GM21619 (cell line): ENCODE measurements around the gene LONP2.
A peak's percentile ranks its signal among the peaks of the same experiment; 100 is the strongest.
"Not testable (repeated sequence)": the region's sequence is repeated elsewhere in the genome, so short reads cannot be mapped to it uniquely, and the experiment has no call there.

Experiments
- ATAC-seq: cut with Tn5 transposase; IDR thresholded peaks from one replicate; pipeline ENCODE4 v1.9.1; 2021; ENCODE audit not compliant: unreplicated experiment

LONP2 gene

DNA sequence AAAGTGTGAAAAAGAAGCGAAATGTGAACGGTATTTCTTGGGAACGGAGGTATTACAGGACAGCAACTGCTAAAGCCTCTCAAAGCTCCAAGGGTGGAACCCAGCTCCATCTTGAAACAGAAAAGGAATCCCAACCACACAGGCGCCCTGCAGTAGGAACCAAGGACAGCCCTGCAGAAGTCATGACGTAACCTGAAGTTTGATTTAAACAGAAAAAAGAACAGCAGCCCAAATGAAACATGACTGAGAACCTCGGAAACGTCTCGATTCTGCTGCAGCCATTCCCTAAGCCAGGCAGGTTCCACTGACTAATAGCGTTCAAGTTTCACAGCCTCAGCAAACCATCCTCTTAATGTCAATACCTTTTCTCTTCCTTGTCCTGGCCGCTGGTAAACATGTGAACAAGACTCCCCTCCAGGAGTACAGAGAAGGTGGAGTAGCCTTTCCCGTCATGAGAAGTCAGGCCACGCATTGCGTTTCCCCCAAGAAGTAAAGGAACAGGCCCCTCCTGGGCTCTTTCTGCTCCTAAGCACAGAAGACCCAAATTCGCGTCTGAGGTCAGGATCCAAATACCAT is 121.0 kb downstream of the LONP2 start:
- ATAC-seq = no peak

DNA sequence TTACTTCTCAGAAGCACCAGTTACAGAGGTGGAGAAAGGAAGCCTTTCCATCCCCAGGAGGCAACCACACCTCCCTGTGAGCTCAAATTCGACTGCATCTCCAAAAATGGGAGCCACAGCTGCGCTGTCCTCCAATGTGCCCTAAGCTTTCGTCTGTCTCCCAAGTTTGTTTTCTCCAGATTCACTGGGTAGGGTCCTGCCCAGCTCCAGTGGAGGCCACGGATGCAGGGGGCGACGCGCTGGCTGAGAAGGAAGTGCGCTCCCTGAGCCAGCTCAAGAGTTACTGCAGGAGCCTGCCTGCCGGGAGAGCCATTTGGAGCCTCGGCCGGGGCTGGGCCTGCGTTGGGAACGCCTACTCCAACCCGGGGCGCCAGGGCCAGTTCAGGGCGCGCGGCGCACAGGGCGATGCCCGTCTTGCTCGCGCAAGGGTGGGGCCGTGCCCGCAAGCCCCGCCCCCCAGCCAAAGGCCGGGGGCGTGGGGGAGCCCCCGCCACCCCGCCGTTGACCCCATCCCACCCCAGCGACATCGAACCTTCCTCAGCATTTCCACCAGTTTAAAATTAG is 121.6 kb downstream of the LONP2 start:
- peak; percentile 86 for ATAC-seq

DNA sequence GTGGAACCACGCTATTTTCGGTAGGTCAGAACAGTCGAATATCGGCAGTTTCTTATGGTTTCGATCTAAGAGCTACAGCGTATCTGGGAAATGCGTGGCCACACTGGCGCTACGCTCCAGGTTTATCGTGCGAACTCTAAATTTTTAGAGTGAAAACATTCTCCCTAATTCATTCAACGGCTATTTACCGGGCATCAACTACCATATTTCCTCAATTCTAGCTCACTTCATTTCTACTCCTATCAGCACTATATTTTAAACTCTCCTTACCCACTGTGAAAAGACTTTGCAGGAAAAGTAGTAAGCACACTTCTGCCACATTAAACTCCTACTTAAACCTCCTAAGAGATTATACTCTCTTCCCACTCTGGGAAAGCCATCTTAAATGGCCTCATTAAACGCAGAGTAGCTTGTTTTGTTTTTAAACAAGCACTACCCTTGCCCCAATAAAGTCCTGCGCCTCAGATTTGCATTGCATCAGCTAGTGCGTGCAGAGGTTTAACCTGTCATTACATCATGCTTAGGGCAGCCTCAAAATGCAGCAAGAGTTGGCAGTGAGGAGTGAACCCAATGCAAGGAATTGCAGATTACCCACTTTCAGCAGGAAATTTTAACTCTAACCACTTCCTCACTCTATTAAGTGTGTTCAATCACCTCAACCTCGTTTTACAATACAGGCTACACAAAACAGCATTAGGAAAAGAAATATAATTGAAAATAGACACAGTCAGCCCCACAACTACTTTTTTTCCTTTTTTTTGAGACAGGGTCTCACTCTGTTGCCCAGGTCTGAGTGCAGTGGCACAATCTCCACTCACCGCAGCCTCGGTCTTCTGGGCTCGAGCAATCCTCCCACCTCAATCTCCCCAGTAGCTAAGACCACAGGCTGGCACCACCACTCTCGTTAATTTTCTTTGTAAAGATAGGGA is 122.3 kb downstream of the LONP2 start:
- peak; percentile 56 for ATAC-seq

DNA sequence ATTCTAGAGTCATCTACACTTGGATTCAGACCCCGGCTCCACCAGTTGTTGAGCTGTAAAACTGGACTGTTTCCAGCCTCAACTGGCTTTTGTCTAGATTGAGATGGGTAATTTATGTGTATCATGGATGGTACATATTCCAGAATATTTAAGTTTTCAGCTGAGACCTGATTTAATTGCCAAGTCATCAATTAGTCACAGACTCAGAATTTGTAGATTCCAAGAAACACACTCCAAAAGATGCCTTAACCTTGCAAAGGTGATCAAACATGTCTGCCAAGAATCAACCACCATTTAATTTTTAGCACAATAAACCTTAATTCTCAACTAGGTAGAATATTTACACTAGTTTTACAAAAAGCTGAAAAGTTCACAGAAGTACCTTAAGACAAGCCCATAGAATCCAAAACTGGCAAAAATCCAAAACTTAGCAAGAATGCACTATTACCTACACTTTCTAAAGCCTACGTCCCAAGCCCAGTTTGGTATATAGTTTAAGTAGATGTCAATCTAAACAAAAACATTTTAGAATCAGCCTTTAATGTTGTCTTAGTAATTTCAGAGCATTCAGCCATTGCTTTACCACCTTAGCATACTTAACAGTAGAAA is 123.4 kb downstream of the LONP2 start:
- ATAC-seq = no peak

DNA sequence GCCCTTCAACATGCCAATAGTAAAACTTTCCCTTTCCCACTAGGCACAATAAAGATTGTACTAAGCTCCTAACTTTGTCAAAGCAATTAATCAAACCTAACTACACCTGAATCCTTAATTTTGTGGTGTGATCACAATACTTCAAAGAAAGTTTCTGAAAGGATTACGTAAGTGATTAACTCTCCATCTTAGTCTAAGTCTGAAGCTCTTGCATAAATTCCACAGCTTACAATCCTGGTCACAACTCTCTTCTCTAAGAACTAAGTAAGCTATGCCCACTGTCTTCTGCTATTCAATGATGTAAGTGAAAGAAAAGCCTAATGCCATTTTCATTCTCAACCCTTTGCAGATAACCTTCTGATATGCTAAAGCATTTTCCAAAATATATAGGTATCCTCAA is 125.7 kb downstream of the LONP2 start:
- ATAC-seq = no peak

DNA sequence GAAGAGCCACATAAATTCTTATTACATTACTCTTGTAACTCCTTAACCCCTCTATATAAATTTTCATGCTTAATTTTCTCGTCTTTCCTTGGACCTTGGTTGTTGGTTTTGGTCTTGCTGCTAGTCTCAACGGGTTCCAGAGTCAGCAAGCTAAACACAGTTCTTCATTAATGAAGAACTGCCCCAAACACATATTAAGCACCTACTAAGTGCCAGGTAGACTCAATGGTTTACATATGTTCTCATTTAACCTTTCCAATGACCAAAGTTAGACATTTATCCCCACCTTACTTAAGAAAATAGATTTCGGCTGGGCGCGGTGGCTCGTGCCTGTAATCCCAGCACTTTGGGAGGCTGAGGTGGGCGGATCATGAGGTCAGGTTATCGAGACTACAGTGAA is 126.1 kb downstream of the LONP2 start:
- ATAC-seq = no peak

DNA sequence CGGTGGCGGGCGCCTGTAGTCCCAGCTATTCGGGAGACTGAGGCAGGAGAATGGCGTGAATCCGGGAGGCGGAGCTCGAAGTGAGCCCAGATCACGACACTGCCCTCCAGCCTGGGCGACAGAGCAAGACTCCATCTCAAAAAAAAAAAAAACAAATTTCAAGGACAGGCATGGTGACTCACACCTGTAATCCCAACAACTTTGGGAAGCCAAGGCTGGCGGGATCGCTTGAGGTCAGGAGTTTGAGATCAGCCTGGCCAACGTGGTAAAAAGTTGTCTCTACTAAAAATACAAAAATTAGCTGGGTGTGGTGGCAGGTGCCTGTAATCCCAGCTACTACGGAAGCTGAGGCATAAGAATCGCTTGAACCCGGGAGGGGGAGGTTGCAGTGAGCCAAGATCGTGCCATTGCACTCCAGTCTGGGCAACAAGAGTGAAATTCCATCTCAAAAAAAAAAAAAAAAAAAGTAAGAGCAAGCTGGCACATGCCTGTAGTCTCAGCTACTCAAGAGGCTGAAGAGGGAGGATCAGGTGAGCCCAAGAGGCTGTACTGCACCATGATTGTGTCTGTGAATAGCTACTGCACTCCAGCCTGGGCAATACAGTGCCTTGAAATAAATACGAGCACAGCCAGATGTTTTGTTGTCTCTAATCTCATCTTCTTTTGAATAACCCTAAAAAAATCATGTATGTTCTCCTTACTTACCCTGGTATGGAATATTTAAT is 126.7 kb downstream of the LONP2 start:
- not testable (repeated sequence) for ATAC-seq

DNA sequence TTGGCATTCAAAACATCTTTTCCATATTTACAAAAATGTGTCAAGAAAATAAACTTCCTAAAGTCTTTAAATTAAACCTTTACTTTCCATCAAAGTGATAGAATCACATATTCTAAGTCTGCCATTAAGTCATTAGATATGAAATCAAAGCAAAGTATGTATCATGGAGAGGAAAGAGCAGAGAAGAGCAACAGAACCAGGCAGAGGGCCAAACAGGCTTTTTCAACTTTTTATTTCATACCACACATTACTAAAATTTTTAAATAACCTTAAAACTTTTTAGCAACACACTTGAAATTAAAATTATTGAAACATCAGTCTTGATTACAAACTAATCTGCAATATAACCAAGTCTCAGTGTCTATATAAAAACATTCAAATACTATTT is 127.3 kb downstream of the LONP2 start:
- no peak for ATAC-seq

DNA sequence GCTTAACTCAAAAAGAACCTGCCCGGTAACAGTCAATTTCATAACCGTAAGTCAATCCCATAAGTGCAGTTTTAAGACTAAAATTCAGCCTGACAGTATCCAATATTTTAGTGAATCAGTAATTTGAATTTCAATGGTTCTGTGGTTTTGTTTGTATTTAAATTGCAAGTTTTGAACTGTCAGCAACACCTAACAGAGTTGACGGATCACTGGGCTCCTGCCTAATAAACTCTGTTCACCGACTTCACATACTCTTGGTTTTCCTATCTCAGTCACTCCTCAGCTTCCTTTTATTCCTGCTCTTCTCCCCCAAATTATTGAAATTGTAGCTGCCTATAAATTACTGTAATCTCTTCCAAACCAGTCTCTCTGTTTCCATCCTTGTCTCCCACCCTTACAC is 128.6 kb downstream of the LONP2 start:
- ATAC-seq = no peak

DNA sequence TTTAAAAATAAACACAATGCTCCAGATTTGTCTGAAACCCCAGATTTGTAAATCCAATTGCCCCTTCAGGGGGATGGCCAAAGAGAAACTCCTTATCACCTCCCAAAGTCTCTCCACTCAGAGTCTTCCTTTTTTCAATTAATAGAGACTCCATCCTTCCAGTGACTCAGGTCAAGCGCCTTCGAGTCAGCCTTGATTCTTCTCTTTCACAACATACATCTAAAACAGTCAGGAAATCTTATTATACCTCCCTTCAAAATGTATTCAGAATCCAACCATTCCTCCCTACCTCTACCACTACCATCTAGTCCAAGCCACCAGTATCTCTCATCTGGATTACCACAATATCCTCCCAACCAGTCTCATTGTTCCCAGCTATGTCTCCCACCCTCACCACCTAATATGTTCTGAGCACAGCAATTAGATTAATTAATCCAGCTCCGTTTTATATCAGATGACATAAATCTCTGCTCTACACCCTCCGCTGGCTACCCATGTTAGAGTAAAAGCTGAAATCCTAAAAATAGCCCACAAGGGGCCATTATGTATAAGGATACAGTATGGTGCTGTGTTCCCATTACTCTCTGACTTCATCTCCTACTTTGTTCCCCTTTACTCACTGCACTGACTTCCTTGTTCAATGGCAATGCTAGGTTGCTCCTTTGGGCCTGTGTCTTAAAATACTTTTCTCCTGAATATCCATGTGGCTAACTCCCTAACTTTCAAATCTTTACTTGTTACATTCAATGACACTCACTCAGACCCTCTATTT is 129.3 kb downstream of the LONP2 start:
- no peak for ATAC-seq

DNA sequence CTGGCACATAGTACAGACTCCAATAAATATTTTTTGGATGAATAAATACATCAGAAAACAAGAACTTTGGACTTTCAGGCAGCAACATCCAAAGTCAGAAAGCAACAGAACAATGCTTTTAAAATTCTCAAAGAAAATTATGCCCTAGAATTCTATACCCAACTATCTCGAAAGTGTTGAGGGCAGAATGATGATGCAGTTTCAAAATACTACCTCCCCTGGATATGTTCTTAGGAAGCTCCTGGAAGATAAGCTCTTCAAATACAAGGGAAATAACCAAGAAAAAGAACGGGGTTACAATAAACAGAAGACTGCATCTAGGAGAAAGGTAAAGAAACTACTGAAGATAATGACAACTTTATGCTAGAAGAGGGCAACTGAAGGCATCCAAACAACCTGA is 130.2 kb downstream of the LONP2 start:
- ATAC-seq = no peak

DNA sequence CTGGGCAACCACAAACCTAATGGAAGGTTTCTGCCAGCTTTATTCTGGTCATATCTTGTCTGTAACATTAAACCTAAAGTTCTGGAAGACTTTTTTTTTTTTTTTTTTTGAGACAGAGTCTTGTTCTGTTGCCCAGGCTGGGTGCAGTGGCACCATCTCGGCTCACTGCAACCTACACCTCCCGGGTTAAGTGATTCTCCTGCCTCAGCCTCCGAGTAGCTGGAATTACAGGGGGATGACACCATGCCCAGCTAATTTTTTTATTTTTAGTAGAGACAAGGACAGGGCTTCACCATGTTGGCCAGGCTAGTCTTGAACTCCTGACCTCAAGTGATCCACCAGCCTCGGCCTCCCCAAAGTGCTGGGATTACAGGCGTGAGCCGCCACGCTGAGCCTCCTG is 133.2 kb downstream of the LONP2 start:
- ATAC-seq = not testable (repeated sequence)

DNA sequence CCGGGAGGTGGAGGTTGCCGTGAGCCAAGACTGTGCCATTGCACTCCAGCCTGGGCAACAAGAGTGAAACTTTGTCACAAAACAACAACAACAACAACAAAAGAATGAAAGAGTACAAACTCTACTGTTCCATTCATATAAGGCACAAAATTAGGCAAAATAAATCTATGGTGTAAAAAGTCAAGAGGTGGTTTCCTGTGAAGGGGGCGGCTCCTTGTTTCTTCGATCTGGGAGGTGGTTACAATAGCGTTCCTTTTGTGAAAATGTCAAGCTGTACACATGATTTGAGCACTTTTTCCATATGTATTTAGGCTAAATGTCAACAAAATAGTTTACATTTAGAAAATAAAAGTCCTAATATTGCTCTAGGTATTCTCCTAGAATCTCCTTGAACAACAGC is 134.2 kb downstream of the LONP2 start:
- no peak for ATAC-seq

DNA sequence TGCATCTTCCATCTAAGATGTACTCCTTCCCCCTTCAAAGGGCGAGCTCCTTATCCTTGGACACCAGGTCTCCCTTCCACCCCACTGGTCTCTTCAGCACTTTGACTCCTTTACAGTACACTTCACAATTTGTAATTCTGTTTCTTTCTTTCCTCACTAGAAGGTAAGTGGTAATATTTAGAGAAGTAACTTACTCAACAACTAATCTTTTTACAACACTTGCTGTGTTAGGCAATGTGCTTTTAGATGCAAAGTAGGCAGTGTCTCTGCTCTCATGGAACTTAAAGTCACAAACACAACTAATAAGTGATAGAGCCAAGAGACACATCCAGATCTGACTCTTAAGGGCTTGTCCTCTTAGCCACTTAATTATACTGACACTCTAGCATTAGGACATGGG is 134.7 kb downstream of the LONP2 start:
- no peak for ATAC-seq

DNA sequence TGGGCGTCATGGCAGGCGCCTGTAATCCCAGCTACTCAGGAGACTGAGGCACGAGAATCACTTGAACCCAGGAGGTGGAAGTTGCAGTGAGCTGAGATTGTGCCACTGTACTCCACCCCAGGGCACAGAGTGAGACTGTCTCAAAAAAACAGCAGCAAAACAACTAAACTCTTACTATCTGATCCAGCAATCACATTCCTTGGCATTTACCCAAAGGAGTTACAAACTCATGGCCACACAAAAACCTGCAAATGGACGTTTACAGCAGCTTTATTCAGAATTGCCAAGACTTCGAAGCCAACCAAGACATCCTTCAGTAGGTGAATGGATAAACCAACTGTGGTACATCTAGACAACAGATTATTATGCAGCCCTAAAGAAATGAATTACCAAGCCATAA is 137.1 kb downstream of the LONP2 start:
- ATAC-seq = no peak

DNA sequence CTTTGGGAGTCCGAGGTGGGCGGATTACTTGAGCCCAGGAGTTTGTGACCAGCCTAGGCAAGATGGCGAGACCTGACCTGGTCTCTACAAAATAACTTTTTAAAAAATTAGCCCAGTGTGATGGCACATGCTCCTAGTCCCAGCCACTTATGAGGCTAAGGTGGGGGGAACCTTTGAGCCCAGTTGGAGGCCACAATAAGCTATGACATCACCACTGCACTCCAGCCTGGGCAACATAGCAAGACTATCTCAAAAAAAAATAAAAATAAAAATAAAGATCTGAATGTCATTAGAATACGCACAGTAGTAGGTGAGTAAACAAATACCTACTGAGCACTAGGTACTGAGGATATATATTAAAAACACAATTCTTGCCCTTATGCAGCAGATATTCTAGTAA is 138.0 kb downstream of the LONP2 start:
- ATAC-seq = no peak

DNA sequence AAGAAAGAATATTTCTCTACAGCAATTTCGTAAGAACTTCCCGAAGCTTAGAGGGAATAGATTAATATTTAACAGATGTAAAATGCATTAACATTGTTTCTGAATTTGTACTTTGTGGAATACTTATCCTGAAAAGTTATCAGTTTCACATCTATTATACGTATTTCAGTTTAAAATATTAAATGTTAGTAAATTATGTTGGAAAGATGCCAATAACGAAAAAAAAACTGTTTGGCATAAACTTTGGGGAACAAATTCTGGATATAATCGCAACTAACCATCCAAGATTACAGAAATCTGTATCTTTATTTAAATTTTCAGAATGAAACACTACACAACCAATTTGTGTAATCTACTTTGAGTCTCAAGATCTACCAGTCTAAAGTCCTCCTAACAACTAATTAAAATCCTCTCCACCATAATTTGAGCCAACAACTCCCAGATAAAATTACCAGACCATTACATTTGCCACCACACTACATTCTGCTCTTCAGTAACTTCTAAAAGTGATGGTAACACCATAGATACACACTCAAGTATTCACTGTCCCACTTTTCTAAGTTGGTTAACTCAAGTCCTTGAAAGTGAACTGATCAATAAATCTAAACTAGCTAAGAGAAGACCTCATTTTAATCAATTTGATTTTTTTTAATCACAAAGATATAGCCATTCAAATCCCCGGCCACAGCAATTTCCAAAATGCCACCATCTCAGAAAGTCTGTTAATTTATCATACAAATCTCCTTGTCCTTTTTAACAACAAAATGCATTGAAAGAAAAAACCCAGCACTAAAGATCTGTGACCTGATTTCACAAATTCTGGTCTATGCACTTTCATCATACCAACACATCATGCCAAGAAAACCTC is 139.1 kb downstream of the LONP2 start:
- ATAC-seq = no peak

DNA sequence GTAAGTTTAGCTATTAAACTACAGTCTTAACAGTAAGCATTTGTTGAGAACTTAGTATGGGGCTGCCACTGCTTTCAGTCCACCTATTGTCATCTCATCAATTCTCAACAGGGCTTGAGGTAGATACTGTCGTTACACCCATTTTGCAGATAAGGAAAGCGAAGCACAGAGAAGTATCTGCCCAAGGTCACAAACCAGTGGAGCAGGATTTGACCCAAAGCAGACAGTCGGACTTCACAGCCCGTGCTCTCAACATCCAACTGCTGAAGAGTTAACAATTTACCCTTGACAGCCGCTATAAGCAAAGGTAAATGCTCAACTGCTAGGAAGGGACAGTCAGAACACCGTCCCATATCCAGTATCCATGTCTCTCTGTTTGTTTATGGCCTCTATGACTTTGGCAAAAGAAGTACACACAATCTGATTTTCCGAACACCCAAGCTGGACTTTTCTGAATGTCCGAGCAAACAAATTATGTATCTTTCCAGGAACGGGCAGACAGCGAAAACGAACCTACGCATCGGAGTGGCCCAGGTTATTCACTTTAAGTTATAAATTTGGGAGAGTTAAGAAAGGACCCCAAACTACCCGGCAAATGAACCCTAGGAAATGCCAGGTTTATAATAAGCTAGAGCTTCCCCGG is 139.9 kb downstream of the LONP2 start:
- no peak for ATAC-seq
